ENCODE measurements around the gene PRRT3. TPM values are rescaled to one million over a fixed set of nuclear protein-coding genes. Genes with fewer than 3 reads are reported as not detected.

PRRT3 gene
- total and polyA plus RNA-seq, 9 of the 15 experiments (the other 6 are each of a cell fraction or from before 2014, with no cell fraction given): 0.06 to 1.9 (median 1.2) TPM

DNA sequence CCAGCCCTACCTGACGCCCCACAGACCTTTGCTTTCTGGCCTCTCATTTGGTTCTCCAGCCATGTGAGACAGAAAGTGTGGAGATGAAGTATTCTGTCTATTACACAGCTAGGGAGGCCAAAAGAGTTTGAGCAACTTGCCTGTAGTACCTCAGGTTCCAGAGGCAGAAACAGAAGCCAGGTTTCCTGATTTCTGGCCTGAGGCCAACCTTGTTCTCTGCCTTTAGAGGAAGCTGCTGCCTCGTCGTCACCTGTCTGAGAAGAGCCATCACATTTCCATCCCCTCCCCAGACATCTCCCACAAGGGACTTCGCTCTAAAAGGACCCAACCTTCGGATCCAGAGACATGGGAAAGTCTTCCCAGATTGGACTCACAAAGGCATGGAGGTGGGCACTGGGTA lies 45.7 kb downstream of the PRRT3 start:
- Histone ChIP-seq H3K27ac (ENCODE audit: extremely low read depth, low read depth, low read length) (no peak overlapping the region), H3K9ac (ENCODE audit: insufficient read depth in 1 of 2, low read depth in 2 of 2, low read length in 2 of 2) (no peak overlapping the region), H4K20me1 (replicated peaks; ENCODE audit: control insufficient read depth, insufficient read depth, low read length) (no peaks in the 10 kb centered on the region), H3K36me3 (ENCODE audit: control insufficient read depth, insufficient read depth, low read length) (no peaks in the 10 kb centered on the region), H2AFZ (ENCODE audit: low read depth, low read length) (no peak overlapping the region), H3K27me3 (ENCODE audit: control insufficient read depth in 2 of 2, insufficient read depth in 2 of 2, low read length in 2 of 2) (no peaks in the 10 kb centered on the region), H3K9me1 (ENCODE audit: control insufficient read depth, insufficient read depth, low read length) (no peaks in the 10 kb centered on the region), H3K4me1 (replicated peaks in 1 of 2; ENCODE audit: control insufficient read depth in 2 of 2, insufficient read depth in 2 of 2, low read length in 2 of 2) (peaks cover 18 to 20% of the 10 kb centered on the region in 2 experiments), H3K4me3 (no peak overlapping the region), H3K9me3 (replicated peaks; ENCODE audit: control insufficient read depth, insufficient read depth, low read depth, low read length) (no peaks in the 10 kb centered on the region), H3K79me2 (ENCODE audit: control insufficient read depth, insufficient read depth, low read length) (no peaks in the 10 kb centered on the region), H3K4me2 (ENCODE audit: insufficient read depth, low read length) (no peak overlapping the region)
- no peak for ATAC-seq
- intact Hi-C loops (cut with micrococcal nuclease): no loop called here
- no TSS peak for BruUV-seq (replicated peaks)
- no peak for FAIRE-seq
- ChIA-PET POLR2A (interaction anchor here (0.8 to 5.8 kb wide), 5 partner anchors 9 to 512 kb away, joined by 3 to 29 read pairs (median 4); partner anchors contain the start of gene JAGN1), CTCF (ENCODE audit: low intra/inter-chr PET ratio) (no interaction called here)
- WGBS (ENCODE audit: insufficient coverage, low coverage, missing lambda C conversion rate): 60% methylated on average over 5 of the region's 5 CpGs
- in situ Hi-C loops (cut with MboI): no loop called here
- TF ChIP-seq NFIC (IDR thresholded peaks at IDR 0.05): peak; percentile 83
- no peak for TF ChIP-seq HCFC1 (IDR thresholded peaks at IDR 0.05; ENCODE audit: low read depth, low read length)
- no peak for DNase-seq (ENCODE audit: extremely low read depth in 1 of 4, low spot score in 3 of 4)

DNA sequence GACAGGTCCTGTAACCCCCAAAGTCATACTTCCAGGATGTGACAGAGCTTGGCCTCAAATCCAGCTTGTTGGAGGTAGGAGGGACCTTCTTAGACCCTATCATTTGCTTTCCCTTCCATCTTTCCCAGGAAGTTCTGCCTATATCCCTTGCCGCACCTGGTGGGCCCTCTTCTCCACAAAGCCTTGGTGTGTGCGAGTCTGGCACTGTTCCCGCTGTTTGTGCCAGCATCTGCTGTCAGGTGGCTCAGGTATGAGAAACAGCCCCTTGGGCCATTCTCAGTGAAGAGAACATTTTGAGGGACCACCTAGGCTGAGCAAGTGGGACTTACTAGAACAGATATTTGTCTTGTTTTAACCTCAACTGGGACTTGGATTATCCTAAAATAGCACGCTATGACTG lies 48.3 kb downstream of the PRRT3 start:
- Histone ChIP-seq H2AFZ (ENCODE audit: low read depth, low read length) (no peak overlapping the region), H3K4me2 (ENCODE audit: insufficient read depth, low read length) (no peak overlapping the region)

More for the DNA sequence above, 48.3 kb downstream of the PRRT3 start:
- Histone ChIP-seq H3K27me3 (ENCODE audit: control insufficient read depth in 2 of 2, insufficient read depth in 2 of 2, low read length in 2 of 2) (no peaks in the 10 kb centered on the region), H3K36me3 (ENCODE audit: control insufficient read depth, insufficient read depth, low read length) (no peaks in the 10 kb centered on the region), H3K27ac (ENCODE audit: extremely low read depth, low read depth, low read length) (no peak overlapping the region), H3K9me1 (ENCODE audit: control insufficient read depth, insufficient read depth, low read length) (no peaks in the 10 kb centered on the region), H3K9ac (ENCODE audit: insufficient read depth in 1 of 2, low read depth in 2 of 2, low read length in 2 of 2) (no peak overlapping the region), H3K79me2 (ENCODE audit: control insufficient read depth, insufficient read depth, low read length) (no peaks in the 10 kb centered on the region), H3K4me3 (no peak overlapping the region), H3K9me3 (replicated peaks; ENCODE audit: control insufficient read depth, insufficient read depth, low read depth, low read length) (no peaks in the 10 kb centered on the region), H3K4me1 (replicated peaks in 1 of 2; ENCODE audit: control insufficient read depth in 2 of 2, insufficient read depth in 2 of 2, low read length in 2 of 2) (peaks cover 23 to 26% of the 10 kb centered on the region in 2 experiments), H4K20me1 (replicated peaks; ENCODE audit: control insufficient read depth, insufficient read depth, low read length) (no peaks in the 10 kb centered on the region)
- TF ChIP-seq TCFL5 (CRISPR knock-in tag; conservative IDR thresholded peaks at IDR 0.05): no peak
- CTCF ChIA-PET (ENCODE audit: low intra/inter-chr PET ratio): no interaction called here
- no peak for FAIRE-seq
- no TSS peak for BruUV-seq (replicated peaks)
- no peak for ATAC-seq
- DNase-seq (ENCODE audit: extremely low read depth in 1 of 4, low spot score in 3 of 4): no peak
- POLR2A ChIA-PET: interaction anchor here (0.7 to 5.8 kb wide), 4 partner anchors 9 to 14 kb away, joined by 3 to 29 read pairs (median 20); partner anchors contain the start of gene JAGN1
- intact Hi-C loops (cut with micrococcal nuclease): no loop called here
- 80% methylated on average over 4 of the region's 4 CpGs for WGBS (ENCODE audit: insufficient coverage, low coverage, missing lambda C conversion rate)
- in situ Hi-C loops (cut with MboI): no loop called here

Measured in K562 (cell line).